HepG2 (cell line): ENCODE results near the gene SMIM9. TPM values are rescaled to one million over a fixed set of nuclear protein-coding genes. Genes with fewer than 3 reads are reported as not detected.

ENCODE experiments used
- ATAC-seq: fragments of 200-7000 bp; cut with Tn5 transposase; 3 replicates; pipeline ENCODE4 v1.9.1; 2020; ENCODE audit warnings: mild to moderate bottlenecking, moderate library complexity
- BruUV-seq: library from RNA; stranded (reverse); fragments of 400-500 nt; replicated peaks from 2 replicates; lab custom pipeline; 2021; lab: Mats Ljungman, UMichigan
- CTCF ChIA-PET: fragments of 300-600 bp; formaldehyde crosslinking; extraction: SDS; loops from one replicate; lab custom pipeline; 2021; ENCODE audit warnings: low total read pairs, inconsistent platforms, low intra/inter-chr PET ratio; lab: Yijun Ruan, JAX
- POLR2A ChIA-PET: fragments of 350-600 bp; sonication (Branson Sonifier 250); formaldehyde crosslinking; loops from one replicate; lab custom pipeline; 2020; ENCODE audit warnings: antibody characterized with exemption, inconsistent platforms; lab: Yijun Ruan, JAX
- DNase-seq: peaks from one replicate; pipeline ENCODE4 v3.0.0-alpha.2; 2015; ENCODE audit warnings: low spot score
- FAIRE-seq: peaks from 3 replicates; lab custom pipeline; 2011; peaks lifted over from hg19 to GRCh38; lab: Jason Lieb, UNC
- H2AFZ ChIP-seq: one replicate; pipeline ENCODE4 v1.6.1; 2011; ENCODE audit warnings: low read length, inconsistent platforms
- H3K27ac ChIP-seq: fragments of 300-600 bp; 3 replicates; pipeline ENCODE4 v1.8.0; 2011; ENCODE audit warnings: mixed run types, mild to moderate bottlenecking, mixed read lengths, low read length, inconsistent platforms; ENCODE audit not compliant: insufficient read depth; ENCODE audit errors: extremely low read length
- H3K27me3 ChIP-seq, 2 experiments: fragments of 200-600 bp in 1 of 2; 2 replicates in 1 of 2; 3 replicates in 1 of 2; pipeline versions ENCODE4 v1.6.0 to v1.8.0; 2011; ENCODE audit warnings: low read length in 2 of 2, mild to moderate bottlenecking in 2 of 2, moderate library complexity in 2 of 2, inconsistent platforms in 1 of 2; ENCODE audit not compliant: insufficient read depth in 2 of 2, control insufficient read depth in 1 of 2
- H3K36me3 ChIP-seq, 2 experiments: fragments of 200-600 bp in 1 of 2; replicated peaks in 1 of 2; 2 replicates in 1 of 2; 3 replicates in 1 of 2; pipeline versions ENCODE4 v1.5.1 to v1.8.0; 2011; ENCODE audit warnings: low read length in 2 of 2, inconsistent platforms in 1 of 2; ENCODE audit not compliant: insufficient read depth in 2 of 2, control insufficient read depth in 1 of 2
- H3K4me1 ChIP-seq: 2 replicates; pipeline ENCODE4 v1.5.1; 2012; ENCODE audit warnings: low read length, inconsistent platforms; ENCODE audit not compliant: insufficient read depth
- H3K4me2 ChIP-seq: 2 replicates; pipeline ENCODE4 v1.6.0; 2011; ENCODE audit warnings: low read depth, low read length, inconsistent platforms
- H3K4me3 ChIP-seq, 3 experiments: fragments of 200-600 bp in 1 of 3; sonication (generic), shearing (Covaris generic) in 1 of 3; replicated peaks in 1 of 3; 2 replicates each; pipeline ENCODE4 v1.5.1; 2011 to 2016; ENCODE audit warnings: low read length in 3 of 3, inconsistent platforms in 2 of 3, low read depth in 2 of 3, mild to moderate bottlenecking in 2 of 3, control low read depth in 1 of 3, mixed read lengths in 1 of 3; ENCODE audit not compliant: insufficient read depth in 1 of 3
- H3K79me2 ChIP-seq: one replicate; pipeline ENCODE4 v1.6.1; 2011; ENCODE audit warnings: low read length, inconsistent platforms; ENCODE audit not compliant: insufficient read depth
- H3K9ac ChIP-seq: 2 replicates; pipeline ENCODE4 v1.6.0; 2011; ENCODE audit warnings: mild to moderate bottlenecking, low read depth, low read length, inconsistent platforms; ENCODE audit not compliant: insufficient read depth
- H3K9me3 ChIP-seq: 2 replicates; pipeline ENCODE4 v1.5.1; 2012; ENCODE audit warnings: mild to moderate bottlenecking, low read length
- H4K20me1 ChIP-seq: 2 replicates; pipeline ENCODE4 v1.6.0; 2011; ENCODE audit warnings: inconsistent platforms, mild to moderate bottlenecking, low read length, moderate library complexity; ENCODE audit not compliant: insufficient read depth
- DMAP1 ChIP-seq: IDR thresholded peaks from 2 replicates; pipeline ENCODE4 v1.6.1; 2016
- ELF1 ChIP-seq: sonication (generic); formaldehyde crosslinking; IDR thresholded peaks from 2 replicates; pipeline ENCODE4 v1.4.0; 2020; ENCODE audit warnings: missing genetic modification reagents
- GATAD1 ChIP-seq: IDR thresholded peaks from 2 replicates; pipeline ENCODE4 v1.6.1; 2016; ENCODE audit warnings: missing genetic modification reagents, missing compliant biosample characterization
- MTF1 ChIP-seq: sonication (generic); formaldehyde crosslinking; IDR thresholded peaks from 2 replicates; pipeline ENCODE4 v1.5.0; 2020; ENCODE audit warnings: missing genetic modification reagents
- MTF2 ChIP-seq: sonication (generic); formaldehyde crosslinking; IDR thresholded peaks from 2 replicates; pipeline ENCODE4 v1.5.0; 2020; ENCODE audit warnings: missing genetic modification reagents, borderline replicate concordance
- TCF12 ChIP-seq, 2 experiments: fragments of 450-650 bp in 1 of 2; sonication (generic) in 1 of 2; formaldehyde crosslinking in 1 of 2; IDR thresholded peaks; 2 replicates each; pipeline versions ENCODE4 v1.6.1 to v1.8.0; 2017 to 2022; ENCODE audit warnings: antibody characterized with exemption in 1 of 2, mild to moderate bottlenecking in 1 of 2, missing genetic modification reagents in 1 of 2, moderate library complexity in 1 of 2
- ZFP36L2 ChIP-seq: sonication (generic); formaldehyde crosslinking; IDR thresholded peaks from 2 replicates; pipeline ENCODE4 v1.4.0; 2020; ENCODE audit warnings: missing genetic modification reagents
- ZNF160 ChIP-seq: sonication (generic); formaldehyde crosslinking; IDR thresholded peaks from 2 replicates; pipeline ENCODE4 v1.8.0; 2022; ENCODE audit warnings: mild to moderate bottlenecking, inconsistent platforms, missing genetic modification reagents
- ZNF251 ChIP-seq: sonication (generic); formaldehyde crosslinking; IDR thresholded peaks from 2 replicates; pipeline ENCODE4 v1.9.0; 2021; ENCODE audit warnings: mild to moderate bottlenecking, missing genetic modification reagents
- ZNF34 ChIP-seq: sonication (generic); formaldehyde crosslinking; IDR thresholded peaks from 2 replicates; pipeline ENCODE4 v1.4.0; 2020; ENCODE audit warnings: mild to moderate bottlenecking, missing genetic modification reagents, borderline replicate concordance
- ZSCAN25 ChIP-seq: sonication (generic); formaldehyde crosslinking; IDR thresholded peaks from 2 replicates; pipeline ENCODE4 v1.8.0; 2022; ENCODE audit warnings: mild to moderate bottlenecking, missing genetic modification reagents
- in situ Hi-C: cut with HindIII; loops from 2 replicates; pipeline ENCODE4 v1.10.0; 2017; ENCODE audit warnings: low pct_unique_long_range_greater_than_20kb; ENCODE audit not compliant: extremely low pct_ligation_motif_present
- intact Hi-C: fragments of 100-400 bp; cut with micrococcal nuclease; formaldehyde crosslinking; loops from one replicate; pipeline ENCODE4 v1.10.0; 2022; ENCODE audit not compliant: unreplicated experiment
- polyA plus RNA-seq, 8 experiments: library from polyadenylated mRNA; depleted of rRNA in 3 of 8; stranded (reverse) in 7 of 8; unstranded in 1 of 8; fragments of >200 nt; fragmentation: Illumina TruSeq in 4 of 8; extraction: Trizol in 4 of 8; gene quantifications; 2 replicates each; pipeline versions ENCODE4 v1.2.1 to v1.2.3, GENCODE V29; 2011 to 2016; ENCODE audit warnings: low read depth in 4 of 8, missing spikeins in 1 of 8, mixed read lengths in 1 of 8; ENCODE audit not compliant: insufficient read depth in 1 of 8
- total RNA-seq, 5 experiments: library from RNA; depleted of rRNA; stranded (reverse); fragments of >200 nt; fragmentation: Illumina TruSeq; extraction: Trizol; gene quantifications; 2 replicates each; pipeline ENCODE4 v1.2.3, GENCODE V29; 2016; ENCODE audit warnings: low read depth in 1 of 5
- TF ChIP-seq, protein P1 (sequence below): sonication (generic); formaldehyde crosslinking; IDR thresholded peaks from 2 replicates; pipeline ENCODE4 v1.4.0; 2020; ENCODE audit warnings: missing genetic modification reagents, borderline replicate concordance
- TF ChIP-seq, protein P2 (sequence below): sonication (generic); formaldehyde crosslinking; IDR thresholded peaks from 2 replicates; pipeline ENCODE4 v1.8.1; 2023; ENCODE audit warnings: mild to moderate bottlenecking, missing genetic modification reagents
- TF ChIP-seq, protein P3 (sequence below): sonication (generic); formaldehyde crosslinking; IDR thresholded peaks from 2 replicates; pipeline ENCODE4 v1.9.0; 2021; ENCODE audit warnings: missing genetic modification reagents, mild to moderate bottlenecking, borderline replicate concordance

Gene SMIM9
- total and polyA plus RNA-seq, 2 of the 13 experiments (the other 11 are each of a cell fraction or from before 2014, with no cell fraction given), result not detected

DNA sequence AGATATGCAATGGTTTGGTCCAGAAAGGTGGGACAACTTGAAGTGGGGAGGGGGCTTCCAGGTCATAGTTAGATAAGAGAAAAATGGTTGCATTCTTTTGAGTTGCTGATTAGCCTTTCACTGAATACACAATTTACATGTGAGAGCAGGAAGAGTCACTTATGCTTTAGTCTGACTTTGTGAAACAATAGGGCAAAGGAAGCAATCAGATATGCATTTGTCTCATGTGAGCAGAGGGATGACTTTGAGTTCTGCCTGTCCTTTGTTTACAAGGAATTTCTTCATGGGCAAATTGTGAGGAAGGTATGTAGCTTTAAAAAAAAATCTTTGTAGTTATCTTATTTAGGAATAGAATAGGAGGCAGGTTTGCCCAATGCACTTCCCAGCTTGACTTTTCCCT lies 12.9 kb downstream of the SMIM9 start:
- Histone ChIP-seq H3K36me3 (no peaks in the 10 kb centered on the region), H4K20me1 (no peaks in the 10 kb centered on the region), H3K79me2 (no peaks in the 10 kb centered on the region), H2AFZ (no peak overlapping the region), H3K9me3 (no peaks in the 10 kb centered on the region), H3K4me3 (no peak overlapping the region), H3K4me1 (peaks cover 8% of the 10 kb centered on the region), H3K9ac (no peak overlapping the region), H3K27ac (no peak overlapping the region), H3K4me2 (no peak overlapping the region), H3K27me3 (no peaks in the 10 kb centered on the region)
- CTCF ChIA-PET, result no interaction called here
- POLR2A ChIA-PET, result interaction anchor here (1.3 kb wide), 1 partner anchor 21 kb away, joined by 3 read pairs; no protein-coding TSS in a partner anchor
- DNase-seq (no peak), FAIRE-seq (no peak), ATAC-seq (no peak)
- in situ Hi-C loops (no loop called here), intact Hi-C loops (no loop called here)
- BruUV-seq, result no TSS peak
- TF ChIP-seq GATAD1 (CRISPR knock-in tag) (no peak), ZFP36L2 (no peak), MTF2 (CRISPR knock-in tag) (no peak), ELF1 (CRISPR knock-in tag) (no peak), MTF1 (CRISPR knock-in tag) (no peak), TCF12 (IDR thresholded peaks at IDR 0.05) (no peak), TCF12 (CRISPR knock-in tag; IDR thresholded peaks at IDR 0.05) (no peak), ZNF160 (CRISPR knock-in tag) (no peak), ZNF251 (no peak), DMAP1 (CRISPR knock-in tag) (no peak), ZSCAN25 (CRISPR knock-in tag) (no peak), ZNF34 (CRISPR knock-in tag) (no peak)
- TF ChIP-seq, protein P1, sequence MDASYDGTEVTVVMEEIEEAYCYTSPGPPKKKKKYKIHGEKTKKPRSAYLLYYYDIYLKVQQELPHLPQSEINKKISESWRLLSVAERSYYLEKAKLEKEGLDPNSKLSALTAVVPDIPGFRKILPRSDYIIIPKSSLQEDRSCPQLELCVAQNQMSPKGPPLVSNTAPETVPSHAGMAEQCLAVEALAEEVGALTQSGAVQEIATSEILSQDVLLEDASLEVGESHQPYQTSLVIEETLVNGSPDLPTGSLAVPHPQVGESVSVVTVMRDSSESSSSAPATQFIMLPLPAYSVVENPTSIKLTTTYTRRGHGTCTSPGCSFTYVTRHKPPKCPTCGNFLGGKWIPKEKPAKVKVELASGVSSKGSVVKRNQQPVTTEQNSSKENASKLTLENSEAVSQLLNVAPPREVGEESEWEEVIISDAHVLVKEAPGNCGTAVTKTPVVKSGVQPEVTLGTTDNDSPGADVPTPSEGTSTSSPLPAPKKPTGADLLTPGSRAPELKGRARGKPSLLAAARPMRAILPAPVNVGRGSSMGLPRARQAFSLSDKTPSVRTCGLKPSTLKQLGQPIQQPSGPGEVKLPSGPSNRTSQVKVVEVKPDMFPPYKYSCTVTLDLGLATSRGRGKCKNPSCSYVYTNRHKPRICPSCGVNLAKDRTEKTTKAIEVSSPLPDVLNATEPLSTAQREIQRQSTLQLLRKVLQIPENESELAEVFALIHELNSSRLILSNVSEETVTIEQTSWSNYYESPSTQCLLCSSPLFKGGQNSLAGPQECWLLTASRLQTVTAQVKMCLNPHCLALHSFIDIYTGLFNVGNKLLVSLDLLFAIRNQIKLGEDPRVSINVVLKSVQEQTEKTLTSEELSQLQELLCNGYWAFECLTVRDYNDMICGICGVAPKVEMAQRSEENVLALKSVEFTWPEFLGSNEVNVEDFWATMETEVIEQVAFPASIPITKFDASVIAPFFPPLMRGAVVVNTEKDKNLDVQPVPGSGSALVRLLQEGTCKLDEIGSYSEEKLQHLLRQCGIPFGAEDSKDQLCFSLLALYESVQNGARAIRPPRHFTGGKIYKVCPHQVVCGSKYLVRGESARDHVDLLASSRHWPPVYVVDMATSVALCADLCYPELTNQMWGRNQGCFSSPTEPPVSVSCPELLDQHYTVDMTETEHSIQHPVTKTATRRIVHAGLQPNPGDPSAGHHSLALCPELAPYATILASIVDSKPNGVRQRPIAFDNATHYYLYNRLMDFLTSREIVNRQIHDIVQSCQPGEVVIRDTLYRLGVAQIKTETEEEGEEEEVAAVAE (CRISPR knock-in tag), result no peak
- TF ChIP-seq, protein P2, sequence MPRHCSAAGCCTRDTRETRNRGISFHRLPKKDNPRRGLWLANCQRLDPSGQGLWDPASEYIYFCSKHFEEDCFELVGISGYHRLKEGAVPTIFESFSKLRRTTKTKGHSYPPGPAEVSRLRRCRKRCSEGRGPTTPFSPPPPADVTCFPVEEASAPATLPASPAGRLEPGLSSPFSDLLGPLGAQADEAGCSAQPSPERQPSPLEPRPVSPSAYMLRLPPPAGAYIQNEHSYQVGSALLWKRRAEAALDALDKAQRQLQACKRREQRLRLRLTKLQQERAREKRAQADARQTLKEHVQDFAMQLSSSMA, result no peak
- TF ChIP-seq, protein P3, sequence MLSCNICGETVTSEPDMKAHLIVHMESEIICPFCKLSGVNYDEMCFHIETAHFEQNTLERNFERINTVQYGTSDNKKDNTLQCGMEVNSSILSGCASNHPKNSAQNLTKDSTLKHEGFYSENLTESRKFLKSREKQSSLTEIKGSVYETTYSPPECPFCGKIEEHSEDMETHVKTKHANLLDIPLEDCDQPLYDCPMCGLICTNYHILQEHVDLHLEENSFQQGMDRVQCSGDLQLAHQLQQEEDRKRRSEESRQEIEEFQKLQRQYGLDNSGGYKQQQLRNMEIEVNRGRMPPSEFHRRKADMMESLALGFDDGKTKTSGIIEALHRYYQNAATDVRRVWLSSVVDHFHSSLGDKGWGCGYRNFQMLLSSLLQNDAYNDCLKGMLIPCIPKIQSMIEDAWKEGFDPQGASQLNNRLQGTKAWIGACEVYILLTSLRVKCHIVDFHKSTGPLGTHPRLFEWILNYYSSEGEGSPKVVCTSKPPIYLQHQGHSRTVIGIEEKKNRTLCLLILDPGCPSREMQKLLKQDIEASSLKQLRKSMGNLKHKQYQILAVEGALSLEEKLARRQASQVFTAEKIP, result no peak
